Endothelial cell of umbilical vein (primary cell): ENCODE data around the gene MALRD1.

ENCODE experiments used
- CTCF ChIP-seq, 2 donors: IDR thresholded peaks; 1 replicate in 1 of 2; 2 replicates in 1 of 2; pipeline ENCODE4 v1.5.1; 2011; ENCODE audit warnings: low read length in 2 of 2, mild to moderate bottlenecking in 2 of 2, moderate library complexity in 2 of 2, control low read depth in 1 of 2, inconsistent platforms in 1 of 2, low read depth in 1 of 2; ENCODE audit not compliant: insufficient read depth in 1 of 2; ENCODE audit errors: extremely low read depth in 1 of 2
- EZH2 ChIP-seq: IDR thresholded peaks from 2 replicates; pipeline ENCODE4 v1.6.1; 2012; ENCODE audit warnings: borderline replicate concordance, low read depth, mild to moderate bottlenecking, moderate library complexity, low read length, inconsistent platforms; ENCODE audit not compliant: severe bottlenecking
- FOS ChIP-seq: IDR thresholded peaks from 2 replicates; pipeline ENCODE4 v1.6.1; 2011; ENCODE audit warnings: mild to moderate bottlenecking, low read length, moderate library complexity, borderline replicate concordance; ENCODE audit not compliant: insufficient read depth
- GATA2 ChIP-seq: IDR thresholded peaks from 2 replicates; pipeline ENCODE4 v1.7.0; 2011; ENCODE audit warnings: low read depth, mild to moderate bottlenecking, moderate library complexity, mixed read lengths, low read length; ENCODE audit not compliant: insufficient read length, insufficient read depth
- JUN ChIP-seq: IDR thresholded peaks from 2 replicates; pipeline ENCODE4 v1.6.1; 2011; ENCODE audit warnings: borderline replicate concordance, low read depth; ENCODE audit not compliant: insufficient read length, insufficient read depth
- MAX ChIP-seq: IDR thresholded peaks from 2 replicates; pipeline ENCODE4 v1.6.1; 2011; ENCODE audit not compliant: insufficient read depth, insufficient read length
- MYC ChIP-seq: IDR thresholded peaks from one replicate; pipeline ENCODE4 v1.6.1; 2011; ENCODE audit warnings: mild to moderate bottlenecking, low read depth, low read length
- POLR2A ChIP-seq: IDR thresholded peaks from 2 replicates; pipeline ENCODE4 v1.6.1; 2012; ENCODE audit warnings: low read depth, mild to moderate bottlenecking, control low read depth, low read length
- POLR2AphosphoS5 ChIP-seq: IDR thresholded peaks from 2 replicates; pipeline ENCODE4 v1.6.1; 2012; ENCODE audit warnings: low read depth, mild to moderate bottlenecking, control low read depth, low read length, moderate library complexity; ENCODE audit not compliant: insufficient read depth

- no peak for TF ChIP-seq CTCF (IDR thresholded peaks at IDR 0.05; ENCODE audit: extremely low read depth in 1 of 2, insufficient read depth in 1 of 2, low read depth in 1 of 2, low read length in 2 of 2)
- no peak for TF ChIP-seq FOS
- TF ChIP-seq POLR2AphosphoS5 = no peak
- no peak for TF ChIP-seq GATA2
- TF ChIP-seq POLR2A = no peak
- no peak for TF ChIP-seq MAX
- TF ChIP-seq EZH2 = no peak
- no peak for TF ChIP-seq MYC
- no peak for TF ChIP-seq JUN
Observed at GRCh38 chr10:19231034-19231433, 182.4 kb downstream of the MALRD1 start.
